Measurements from ENCODE around the gene FOXD2.
"Not testable (repeated sequence)": the region's sequence is repeated elsewhere in the genome, so short reads cannot be mapped to it uniquely, and the experiment has no call there.

The FOXD2 gene

GRCh38 chr1:47440599-47441081 lies 2.8 kb downstream of the FOXD2 start:
- no peak for DNase-seq (ENCODE audit: low spot score)

GRCh38 chr1:47441450-47442106 lies 3.7 kb downstream of the FOXD2 start:
- no peak for DNase-seq (ENCODE audit: low spot score)

DNA sequence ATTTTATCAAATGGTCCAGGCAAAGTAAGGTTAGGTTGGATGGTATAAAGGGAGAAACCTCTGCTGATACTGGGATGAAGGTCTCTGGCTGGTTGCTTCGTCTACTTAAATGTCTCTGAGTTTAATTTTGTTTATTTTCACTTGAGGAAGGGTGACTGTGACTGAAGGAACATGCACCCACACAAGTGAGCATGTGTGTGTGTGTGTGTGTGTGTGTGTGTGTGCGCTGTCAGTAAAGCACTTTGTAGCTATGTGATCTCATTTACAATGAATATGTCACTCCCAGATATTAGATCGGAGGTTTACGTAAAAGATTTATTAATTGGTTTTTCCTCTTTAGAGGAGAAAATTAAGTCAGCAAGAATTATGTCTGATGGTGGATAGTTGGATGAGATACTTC lies 4.4 kb downstream of the FOXD2 start:
- no peak for DNase-seq (ENCODE audit: low spot score)

GRCh38 chr1:47442842-47443529 lies 5.1 kb downstream of the FOXD2 start:
- no peak for DNase-seq (ENCODE audit: low spot score)

- no peak for DNase-seq (ENCODE audit: low spot score)
These were observed 5.9 kb downstream of the FOXD2 start for GRCh38 chr1:47443530-47444296.

DNA sequence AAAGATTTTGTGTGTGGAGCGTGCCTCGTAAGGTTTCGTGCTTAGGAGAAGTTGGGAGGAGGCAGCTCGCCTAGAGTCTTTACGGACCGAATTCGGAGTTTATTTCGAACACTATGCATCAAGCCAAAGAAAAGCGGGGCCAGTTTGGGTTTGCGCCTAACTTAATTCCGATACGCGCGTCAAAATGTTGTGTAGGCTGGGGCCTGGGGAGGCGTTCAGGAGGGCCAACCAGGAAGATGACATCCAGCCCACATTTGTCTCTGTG lies 6.4 kb downstream of the FOXD2 start:
- no peak for DNase-seq (ENCODE audit: low spot score)

DNA sequence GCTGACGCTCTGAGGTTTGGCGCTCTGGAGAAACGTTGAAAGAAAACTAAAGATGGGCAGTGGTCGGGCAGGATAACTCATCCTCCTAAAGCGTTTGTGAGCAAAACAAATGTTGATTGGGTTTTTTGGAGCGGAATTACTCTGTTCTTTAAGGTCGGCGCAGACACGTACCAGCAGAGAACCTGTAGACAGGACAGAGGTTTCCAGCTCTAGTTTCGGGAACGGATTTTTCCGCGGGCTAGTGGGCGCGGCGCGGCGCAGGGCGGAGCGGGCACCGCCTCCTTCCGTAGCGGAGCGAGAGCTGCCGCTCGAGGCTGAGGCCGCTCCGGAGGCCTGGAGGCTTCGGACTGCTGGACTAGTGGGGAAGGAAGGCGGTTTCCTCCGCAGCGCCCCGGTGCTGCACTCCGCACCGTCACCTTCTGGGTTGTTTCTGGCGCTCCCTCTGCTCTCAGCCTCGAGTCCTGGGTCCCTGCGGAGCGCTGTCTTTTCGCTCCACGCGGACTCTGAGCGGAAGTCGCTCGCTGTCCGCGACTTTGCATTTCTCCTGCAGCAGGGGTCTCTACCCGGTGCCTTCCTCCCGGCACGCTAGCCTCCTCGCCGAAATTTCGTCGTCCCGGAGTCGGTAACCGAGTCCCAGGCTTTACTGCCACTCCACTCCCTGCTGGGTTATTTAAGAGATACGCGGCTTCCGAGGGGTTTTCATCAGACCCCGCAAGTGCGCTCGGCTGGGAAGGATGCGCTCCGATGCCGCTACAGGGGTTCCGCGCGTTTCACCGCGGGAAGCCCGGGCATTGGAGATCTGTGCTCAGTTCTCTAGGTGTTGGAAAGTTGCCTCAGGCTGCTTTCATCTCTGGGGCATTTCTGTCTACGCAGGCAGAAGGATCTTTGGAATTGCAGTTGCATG lies 7.0 kb downstream of the FOXD2 start:
- no peak for DNase-seq (ENCODE audit: low spot score)

- no peak for DNase-seq (ENCODE audit: low spot score)
These were observed 8.1 kb downstream of the FOXD2 start for GRCh38 chr1:47445823-47446550.

DNA sequence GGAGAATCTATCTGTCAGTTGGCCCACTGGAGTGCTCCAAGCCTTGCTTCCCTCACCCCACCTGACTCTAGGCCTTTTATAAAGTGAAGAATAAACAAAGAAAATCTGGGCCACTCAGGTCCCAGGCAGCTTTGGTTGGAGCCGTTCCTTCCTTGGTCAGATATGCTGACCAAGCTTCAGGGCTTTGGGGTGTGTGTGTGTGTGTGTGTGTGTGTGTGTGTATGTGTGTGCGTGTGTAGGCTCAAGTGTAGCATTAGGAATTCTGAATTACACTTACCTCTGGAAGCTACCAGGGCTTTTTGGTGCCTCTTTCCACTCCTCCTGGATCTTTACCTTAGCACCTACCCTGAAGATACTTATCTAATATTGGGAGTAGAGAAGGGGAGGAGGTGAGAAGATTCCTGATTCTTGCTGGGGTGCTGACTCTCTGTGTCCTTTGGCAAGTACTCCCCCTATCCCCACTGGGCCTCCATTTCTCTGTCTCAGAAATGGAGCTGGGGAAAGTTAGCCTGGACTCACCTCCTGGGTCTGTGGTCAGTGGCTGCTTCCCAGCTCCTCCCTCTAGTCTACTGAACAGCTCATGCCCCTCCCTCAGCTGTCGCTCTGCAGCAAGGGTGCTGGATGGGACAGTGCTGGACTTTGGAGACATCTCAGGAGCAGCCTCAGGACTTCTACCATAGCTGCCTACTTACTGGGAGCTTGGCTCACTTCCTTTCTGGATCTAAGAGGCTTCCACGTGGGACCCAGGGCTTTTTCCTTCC lies 10.8 kb downstream of the FOXD2 start:
- DNase-seq (ENCODE audit: low spot score) = no peak

DNA sequence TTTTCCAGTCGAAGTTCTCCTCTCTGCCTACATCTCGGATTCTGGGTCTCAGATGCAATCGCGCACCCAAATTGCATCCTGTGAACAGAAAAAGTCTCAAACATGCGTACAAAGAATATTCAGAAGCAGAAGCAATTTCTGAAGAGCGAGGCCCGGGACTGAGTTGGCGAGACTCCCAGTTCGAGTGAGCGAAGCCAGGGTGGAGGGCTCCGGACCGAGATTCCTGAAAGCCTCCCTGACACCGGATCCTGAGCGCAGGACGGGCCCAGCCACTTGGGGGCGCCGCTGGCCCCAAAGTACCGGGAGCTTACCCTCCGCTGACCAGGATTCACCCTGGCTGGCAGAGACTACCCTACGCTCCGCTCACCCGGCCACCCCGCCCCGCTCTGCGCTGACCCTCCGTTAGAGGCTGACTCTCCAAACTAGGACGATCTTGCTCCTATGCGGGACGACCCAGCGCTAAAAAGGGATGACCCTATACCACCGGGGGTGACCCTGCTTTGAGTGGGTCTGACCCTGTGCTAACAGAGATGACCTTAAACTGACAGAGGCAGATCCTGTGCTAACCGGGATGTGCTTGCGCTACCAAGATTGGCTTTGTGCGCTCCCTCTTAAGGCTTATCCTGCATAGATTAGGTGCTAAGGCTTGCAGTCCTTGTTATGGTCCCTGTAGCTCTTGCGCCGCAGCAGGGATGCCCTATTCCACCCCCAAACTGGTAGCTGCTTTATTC lies 12.1 kb downstream of the FOXD2 start:
- no peak for DNase-seq (ENCODE audit: low spot score)

DNA sequence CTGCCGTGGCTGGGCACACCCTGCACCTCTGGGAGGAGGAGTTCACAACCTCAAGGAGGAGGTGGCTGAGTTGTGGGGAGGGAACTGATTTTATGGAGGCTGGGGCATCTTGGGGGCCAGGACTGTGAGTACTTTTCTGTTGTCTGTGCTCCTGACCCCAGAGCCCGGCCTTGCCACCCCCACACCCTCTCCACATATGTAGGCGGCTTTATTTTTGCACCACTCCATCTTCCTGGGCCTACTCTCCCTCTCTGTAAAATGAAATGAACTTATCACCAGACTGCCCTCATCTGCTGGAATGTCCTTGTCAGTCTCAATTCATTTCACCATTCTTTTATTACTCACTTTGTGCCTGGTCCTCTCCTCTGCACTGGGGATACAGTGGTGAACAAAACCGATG lies 12.8 kb downstream of the FOXD2 start:
- no peak for DNase-seq (ENCODE audit: low spot score)

GRCh38 chr1:47452426-47452825 lies 14.6 kb downstream of the FOXD2 start:
- no peak for DNase-seq (ENCODE audit: low spot score)

DNA sequence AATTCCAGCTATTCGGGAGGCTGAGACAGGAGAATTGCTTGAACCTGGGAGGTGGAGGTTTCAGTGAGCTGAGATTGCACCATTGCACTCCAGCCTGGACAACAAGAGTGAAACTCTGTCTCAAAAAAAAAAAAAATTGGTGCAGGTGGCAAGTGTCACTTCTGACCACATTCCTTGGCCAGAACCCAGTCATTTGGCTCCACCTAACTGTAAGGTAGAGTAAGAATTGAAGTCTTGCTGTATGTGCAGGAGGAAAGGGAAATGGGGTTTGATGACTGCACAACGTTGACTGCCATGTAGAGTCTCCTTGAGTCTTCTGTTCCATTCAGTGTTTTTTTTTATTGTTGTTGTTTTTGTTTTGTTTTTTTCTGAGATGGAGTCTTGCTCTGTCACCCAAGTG lies 16.1 kb downstream of the FOXD2 start:
- not testable (repeated sequence) for DNase-seq (ENCODE audit: low spot score)

GRCh38 chr1:47456250-47456649 lies 18.4 kb downstream of the FOXD2 start:
- no peak for DNase-seq (ENCODE audit: low spot score)

DNA sequence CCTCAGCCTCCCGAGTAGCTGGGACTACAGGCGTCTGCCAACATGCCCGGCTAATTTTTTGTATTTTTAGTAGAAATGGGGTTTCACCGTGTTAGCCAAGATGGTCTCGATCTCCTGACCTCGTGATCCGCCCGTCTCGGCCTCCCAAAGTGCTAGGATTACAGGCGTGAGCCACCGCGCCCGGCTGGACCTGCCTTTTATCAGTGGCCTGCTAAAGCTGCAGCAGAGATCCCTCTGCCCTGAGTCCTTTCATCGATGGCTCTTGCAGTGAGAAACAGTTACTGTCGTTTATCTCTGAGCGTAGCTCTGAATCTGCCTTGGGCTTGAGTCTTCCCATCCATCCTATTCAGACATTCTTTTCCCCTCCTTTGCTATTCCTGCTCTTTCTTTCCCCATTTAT lies 19.7 kb downstream of the FOXD2 start:
- not testable (repeated sequence) for DNase-seq (ENCODE audit: low spot score)

- no peak for DNase-seq (ENCODE audit: low spot score)
These were observed 21.5 kb downstream of the FOXD2 start for GRCh38 chr1:47459253-47459788.

DNA sequence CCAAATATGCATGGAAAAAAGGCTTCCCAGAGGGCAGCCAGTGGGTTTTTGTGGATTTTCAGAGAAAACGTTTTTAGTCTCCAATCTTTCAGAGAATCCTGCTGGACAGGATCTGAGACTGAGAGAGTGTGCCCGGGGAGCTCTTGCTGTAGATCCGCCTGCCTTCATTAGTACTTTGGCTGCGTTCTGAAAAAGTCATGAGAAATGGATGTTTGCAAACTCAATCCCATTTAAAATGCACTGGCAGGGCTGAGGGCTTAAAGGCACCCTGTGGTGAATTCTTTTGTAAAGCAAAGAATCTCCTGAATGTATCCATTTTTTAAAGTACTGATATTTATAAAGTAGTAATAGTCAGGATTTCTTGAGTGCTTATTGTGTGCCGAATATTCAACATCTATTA lies 22.2 kb downstream of the FOXD2 start:
- no peak for DNase-seq (ENCODE audit: low spot score)

- DNase-seq (ENCODE audit: low spot score) = no peak
These were observed 22.6 kb downstream of the FOXD2 start for GRCh38 chr1:47460456-47460855.

GRCh38 chr1:47465605-47466004 lies 27.8 kb downstream of the FOXD2 start:
- DNase-seq (ENCODE audit: low spot score) = no peak
